ENCODE results near the gene ATP11A.
"Not testable (repeated sequence)": the region's sequence is repeated elsewhere in the genome, so short reads cannot be mapped to it uniquely, and the experiment has no call there.

The ATP11A gene

GRCh38 chr13:112840472-112841302, 150.8 kb downstream of the ATP11A start:
- Histone ChIP-seq H3K18ac (ENCODE audit: low read depth in 1 of 2, low read length in 2 of 2) (no peak overlapping the region), H4K8ac (ENCODE audit: low read length) (no peak overlapping the region), H3K9ac (ENCODE audit: low read length) (no peak overlapping the region), H3K4me3 (ENCODE audit: insufficient read depth in 1 of 2, low read depth in 1 of 2, low read length in 2 of 2) (no peak overlapping the region), H2BK12ac (ENCODE audit: low read length in 2 of 2) (no peak overlapping the region), H2AFZ (ENCODE audit: low read depth, low read length) (no peak overlapping the region), H3K4me1 (ENCODE audit: control insufficient read depth, insufficient read depth, low read depth, low read length) (peaks cover 26% of the 10 kb centered on the region), H3K23ac (ENCODE audit: low read length in 2 of 2) (no peak overlapping the region), H3K27me3 (ENCODE audit: control insufficient read depth in 1 of 2, insufficient read depth in 1 of 2, low read length in 2 of 2) (no peaks in the 10 kb centered on the region), H3K14ac (ENCODE audit: low read length in 2 of 2) (no peak overlapping the region), H3K4me2 (ENCODE audit: low read length, poor library complexity, severe bottlenecking) (no peak overlapping the region), H2BK5ac (ENCODE audit: low read depth, low read length, poor library complexity, severe bottlenecking) (no peak overlapping the region), H2BK15ac (ENCODE audit: low read depth, poor library complexity, severe bottlenecking) (no peak overlapping the region), H2AK5ac (ENCODE audit: low read length, severe bottlenecking) (no peak overlapping the region), H3K9me3 (ENCODE audit: control insufficient read depth, low read length) (no peaks in the 10 kb centered on the region), H4K91ac (ENCODE audit: low read length) (no peak overlapping the region), H3K79me1 (replicated peaks; ENCODE audit: low read length, poor library complexity, severe bottlenecking) (no peaks in the 10 kb centered on the region), H3K36me3 (ENCODE audit: control insufficient read depth in 1 of 2, insufficient read depth in 2 of 2, low read depth in 1 of 2, low read length in 2 of 2) (peaks cover 19 to 53% of the 10 kb centered on the region in 2 experiments), H3K4ac (ENCODE audit: low read depth in 1 of 2, low read length in 2 of 2) (no peak overlapping the region), H2BK120ac (ENCODE audit: low read depth, low read length) (no peak overlapping the region), H3K27ac (ENCODE audit: low read length, poor library complexity, severe bottlenecking) (no peak overlapping the region)
- no peak for DNase-seq
- 98% methylated on average over 29 of the region's 34 CpGs for WGBS

- peak overlapping the region; percentile 9 for H2AK5ac ChIP-seq (ENCODE audit: low read length, severe bottlenecking)
Measured at GRCh38 chr13:112841303-112842015, 151.6 kb downstream of the ATP11A start.

GRCh38 chr13:112842343-112842856, 152.6 kb downstream of the ATP11A start:
- Histone ChIP-seq H2BK5ac (ENCODE audit: low read depth, low read length, poor library complexity, severe bottlenecking) (no peak overlapping the region), H3K27ac (ENCODE audit: low read length, poor library complexity, severe bottlenecking) (peak overlapping the region; percentile 39), H3K4ac (ENCODE audit: low read depth in 1 of 2, low read length in 2 of 2) (peak overlapping the region in 1 of 2 experiments; percentile 6), H3K27me3 (ENCODE audit: control insufficient read depth in 1 of 2, insufficient read depth in 1 of 2, low read length in 2 of 2) (no peaks in the 10 kb centered on the region), H2BK15ac (ENCODE audit: low read depth, poor library complexity, severe bottlenecking) (no peak overlapping the region), H3K14ac (ENCODE audit: low read length in 2 of 2) (no peak overlapping the region), H3K9ac (ENCODE audit: low read length) (peak overlapping the region; percentile 51), H2BK12ac (ENCODE audit: low read length in 2 of 2) (no peak overlapping the region), H3K9me3 (ENCODE audit: control insufficient read depth, low read length) (no peaks in the 10 kb centered on the region), H2BK120ac (ENCODE audit: low read depth, low read length) (no peak overlapping the region), H3K4me2 (ENCODE audit: low read length, poor library complexity, severe bottlenecking) (peak overlapping the region; percentile 79), H3K4me3 (ENCODE audit: insufficient read depth in 1 of 2, low read depth in 1 of 2, low read length in 2 of 2) (peak overlapping the region; percentile 9 to 13), H2AFZ (ENCODE audit: low read depth, low read length) (no peak overlapping the region), H4K8ac (ENCODE audit: low read length) (no peak overlapping the region), H3K18ac (ENCODE audit: low read depth in 1 of 2, low read length in 2 of 2) (no peak overlapping the region), H4K91ac (ENCODE audit: low read length) (peak overlapping the region; percentile 43), H3K36me3 (ENCODE audit: control insufficient read depth in 1 of 2, insufficient read depth in 2 of 2, low read depth in 1 of 2, low read length in 2 of 2) (peaks cover 27 to 55% of the 10 kb centered on the region in 2 experiments), H3K79me1 (replicated peaks; ENCODE audit: low read length, poor library complexity, severe bottlenecking) (no peaks in the 10 kb centered on the region), H3K4me1 (ENCODE audit: control insufficient read depth, insufficient read depth, low read depth, low read length) (peaks cover 26% of the 10 kb centered on the region), H3K23ac (ENCODE audit: low read length in 2 of 2) (no peak overlapping the region), H2AK5ac (ENCODE audit: low read length, severe bottlenecking) (no peak overlapping the region)
- DNase-seq: peak; percentile 9
- WGBS: 71% methylated on average over 14 of the region's 14 CpGs

More at GRCh38 chr13:112841303-112842015, 151.6 kb downstream of the ATP11A start:
- H3K23ac ChIP-seq (ENCODE audit: low read length in 2 of 2); DNase-seq; H3K27me3 ChIP-seq (ENCODE audit: control insufficient read depth in 1 of 2, insufficient read depth in 1 of 2, low read length in 2 of 2); H3K9me3 ChIP-seq (ENCODE audit: control insufficient read depth, low read length); H2BK15ac ChIP-seq (ENCODE audit: low read depth, poor library complexity, severe bottlenecking); H3K9ac ChIP-seq (ENCODE audit: low read length); H2BK12ac ChIP-seq (ENCODE audit: low read length in 2 of 2); H4K91ac ChIP-seq (ENCODE audit: low read length); H3K4me2 ChIP-seq (ENCODE audit: low read length, poor library complexity, severe bottlenecking); H3K18ac ChIP-seq (ENCODE audit: low read depth in 1 of 2, low read length in 2 of 2); H4K8ac ChIP-seq (ENCODE audit: low read length); H2BK120ac ChIP-seq (ENCODE audit: low read depth, low read length); H2BK5ac ChIP-seq (ENCODE audit: low read depth, low read length, poor library complexity, severe bottlenecking); H3K4ac ChIP-seq (ENCODE audit: low read depth in 1 of 2, low read length in 2 of 2); H3K27ac ChIP-seq (ENCODE audit: low read length, poor library complexity, severe bottlenecking); H3K79me1 ChIP-seq (replicated peaks; ENCODE audit: low read length, poor library complexity, severe bottlenecking); H3K4me3 ChIP-seq (ENCODE audit: insufficient read depth in 1 of 2, low read depth in 1 of 2, low read length in 2 of 2); H3K14ac ChIP-seq (ENCODE audit: low read length in 2 of 2); H2AFZ ChIP-seq (ENCODE audit: low read depth, low read length): not testable (repeated sequence)
- WGBS: 95% methylated on average over 31 of the region's 31 CpGs
- Histone ChIP-seq H3K4me1 (ENCODE audit: control insufficient read depth, insufficient read depth, low read depth, low read length) (peaks cover 26% of the 10 kb centered on the region), H3K36me3 (ENCODE audit: control insufficient read depth in 1 of 2, insufficient read depth in 2 of 2, low read depth in 1 of 2, low read length in 2 of 2) (peaks cover 22 to 58% of the 10 kb centered on the region in 2 experiments)

GRCh38 chr13:112842931-112843391, 153.1 kb downstream of the ATP11A start:
- no peak overlapping the region for H3K23ac ChIP-seq (ENCODE audit: low read length in 2 of 2)
- WGBS: 97% methylated on average over 33 of the region's 33 CpGs
- no peak for DNase-seq

More at GRCh38 chr13:112842931-112843391, 153.1 kb downstream of the ATP11A start:
- no peak overlapping the region for H3K18ac ChIP-seq (ENCODE audit: low read depth in 1 of 2, low read length in 2 of 2)
- no peaks in the 10 kb centered on the region for H3K27me3 ChIP-seq (ENCODE audit: control insufficient read depth in 1 of 2, insufficient read depth in 1 of 2, low read length in 2 of 2)
- peak overlapping the region in 1 of 2 experiments; percentile 9 for H3K4me3 ChIP-seq (ENCODE audit: insufficient read depth in 1 of 2, low read depth in 1 of 2, low read length in 2 of 2)
- no peaks in the 10 kb centered on the region for H3K9me3 ChIP-seq (ENCODE audit: control insufficient read depth, low read length)
- no peak overlapping the region for H2AK5ac ChIP-seq (ENCODE audit: low read length, severe bottlenecking)
- no peak overlapping the region for H2BK120ac ChIP-seq (ENCODE audit: low read depth, low read length)
- peak overlapping the region; percentile 66 for H4K91ac ChIP-seq (ENCODE audit: low read length)
- no peak overlapping the region for H3K4ac ChIP-seq (ENCODE audit: low read depth in 1 of 2, low read length in 2 of 2)
- no peak overlapping the region for H2BK5ac ChIP-seq (ENCODE audit: low read depth, low read length, poor library complexity, severe bottlenecking)
- no peak overlapping the region for H3K27ac ChIP-seq (ENCODE audit: low read length, poor library complexity, severe bottlenecking)
- no peak overlapping the region for H2BK15ac ChIP-seq (ENCODE audit: low read depth, poor library complexity, severe bottlenecking)
- H3K4me2 ChIP-seq (ENCODE audit: low read length, poor library complexity, severe bottlenecking): peak overlapping the region; percentile 79
- no peaks in the 10 kb centered on the region for H3K79me1 ChIP-seq (replicated peaks; ENCODE audit: low read length, poor library complexity, severe bottlenecking)
- H2BK12ac ChIP-seq (ENCODE audit: low read length in 2 of 2): no peak overlapping the region
- no peak overlapping the region for H3K14ac ChIP-seq (ENCODE audit: low read length in 2 of 2)
- peaks cover 27 to 52% of the 10 kb centered on the region in 2 experiments for H3K36me3 ChIP-seq (ENCODE audit: control insufficient read depth in 1 of 2, insufficient read depth in 2 of 2, low read depth in 1 of 2, low read length in 2 of 2)
- no peak overlapping the region for H4K8ac ChIP-seq (ENCODE audit: low read length)
- no peak overlapping the region for H3K9ac ChIP-seq (ENCODE audit: low read length)
- no peak overlapping the region for H2AFZ ChIP-seq (ENCODE audit: low read depth, low read length)
- peaks cover 25% of the 10 kb centered on the region for H3K4me1 ChIP-seq (ENCODE audit: control insufficient read depth, insufficient read depth, low read depth, low read length)

Data from mesenchymal stem cell (in vitro differentiated cells and primary cell).